ENCODE results near the gene SYNPO2.

- TF ChIP-seq CTCF (IDR thresholded peaks at IDR 0.05): no peak
- no peak for TF ChIP-seq EZH2 (IDR thresholded peaks at IDR 0.05)
These were observed 120.1 kb downstream of the SYNPO2 start for GRCh38 chr4:119008761-119009160.
